CD4-positive, alpha-beta T cell treated with Interleukin-21 for 1 hour (primary cell): ENCODE data around the gene ARFGAP3.

Experiments used
- DNase-seq: peaks from one replicate; pipeline ENCODE4 v3.0.0-alpha.2; 2020

The ARFGAP3 gene

DNA sequence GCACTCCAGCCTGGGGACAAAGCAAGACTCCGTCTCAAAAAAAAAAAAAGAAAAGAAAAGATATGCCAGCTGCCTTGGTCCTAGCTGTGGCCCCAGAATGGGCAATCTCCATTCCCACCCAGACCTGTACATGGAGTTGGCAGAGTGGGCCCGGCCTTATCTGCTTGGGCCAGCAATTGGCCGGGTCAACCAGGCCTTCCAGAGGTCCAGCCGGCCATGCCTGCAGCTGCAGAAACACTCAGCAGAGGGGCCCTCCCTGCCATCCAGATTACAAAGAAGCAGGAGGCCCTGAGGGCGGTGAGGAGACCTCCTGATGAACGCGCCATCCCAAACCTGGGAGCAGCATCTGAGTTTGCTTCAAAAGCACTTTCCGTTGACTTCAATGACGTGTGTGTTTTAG lies 26.9 kb upstream of the ARFGAP3 start:
- DNase-seq: no peak

DNA sequence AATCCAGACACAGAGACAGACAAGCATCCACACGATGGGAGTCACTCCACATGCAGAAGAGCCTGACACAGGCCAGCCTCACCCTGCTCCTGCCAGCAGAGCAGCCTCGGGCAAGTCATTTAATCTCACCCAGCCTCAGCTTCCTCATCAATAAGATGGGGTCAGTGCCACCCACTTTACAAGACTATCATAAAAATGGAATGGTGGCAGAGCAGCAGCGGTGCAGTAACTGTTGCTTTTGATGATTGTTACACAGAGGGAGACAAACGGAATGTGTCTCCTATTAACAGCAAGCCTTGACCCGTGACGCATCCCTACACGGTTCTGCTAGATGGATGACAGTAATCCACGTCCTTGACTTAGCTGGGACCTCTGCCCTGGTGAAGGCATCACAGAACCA lies 26.0 kb upstream of the ARFGAP3 start:
- DNase-seq: no peak

DNA sequence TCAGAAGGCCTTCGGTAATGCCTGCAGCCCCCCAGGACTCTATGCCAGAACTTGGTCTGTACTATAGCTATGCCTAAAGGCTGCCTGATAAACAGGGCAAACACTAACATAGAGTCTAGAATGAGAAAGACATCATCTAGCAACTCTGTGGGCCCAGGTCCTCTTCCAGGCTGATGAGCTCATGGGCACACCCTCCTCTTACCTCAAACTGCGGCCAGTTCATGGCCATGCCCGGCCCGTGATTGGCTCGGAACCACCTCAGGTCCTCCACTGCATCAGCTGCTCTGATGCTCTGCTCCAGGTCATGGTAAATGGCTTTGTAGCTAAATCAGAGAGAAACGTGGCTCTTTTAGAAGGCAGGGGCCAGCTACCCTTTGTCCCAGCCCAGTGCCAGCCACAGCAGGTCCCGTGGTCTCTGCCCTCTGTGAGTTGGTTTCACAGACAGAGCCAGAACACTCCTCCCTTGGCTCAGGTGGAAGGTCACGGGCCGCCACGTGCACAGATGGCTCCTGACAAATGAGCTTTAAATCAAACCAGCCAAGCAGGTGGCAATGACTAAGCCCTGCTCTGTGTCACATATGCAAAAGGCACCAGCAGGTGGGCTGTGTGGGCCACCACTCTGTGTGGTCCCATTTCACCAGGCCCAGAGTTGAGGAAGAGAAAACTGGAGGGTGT lies 25.0 kb upstream of the ARFGAP3 start:
- DNase-seq: no peak

DNA sequence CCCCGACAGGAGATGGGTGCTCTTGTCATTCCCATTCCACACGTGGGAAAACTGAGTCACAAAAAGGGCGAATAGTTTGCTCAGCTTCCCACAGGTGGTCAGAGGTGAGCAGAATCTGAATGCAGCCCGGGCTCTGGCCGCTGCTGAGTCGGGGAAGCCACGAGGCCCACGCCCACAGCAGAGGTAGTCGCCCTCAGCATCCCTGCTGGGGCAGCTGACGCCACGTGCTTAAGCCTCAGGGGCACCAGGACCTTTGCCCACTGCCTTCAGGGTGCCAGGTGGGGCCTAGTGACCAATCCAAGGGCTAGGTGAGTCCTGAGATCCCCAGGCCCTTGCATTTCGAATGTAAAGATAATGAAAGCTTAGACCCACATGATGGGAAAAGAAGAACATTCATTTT lies 24.2 kb upstream of the ARFGAP3 start:
- no peak for DNase-seq

DNA sequence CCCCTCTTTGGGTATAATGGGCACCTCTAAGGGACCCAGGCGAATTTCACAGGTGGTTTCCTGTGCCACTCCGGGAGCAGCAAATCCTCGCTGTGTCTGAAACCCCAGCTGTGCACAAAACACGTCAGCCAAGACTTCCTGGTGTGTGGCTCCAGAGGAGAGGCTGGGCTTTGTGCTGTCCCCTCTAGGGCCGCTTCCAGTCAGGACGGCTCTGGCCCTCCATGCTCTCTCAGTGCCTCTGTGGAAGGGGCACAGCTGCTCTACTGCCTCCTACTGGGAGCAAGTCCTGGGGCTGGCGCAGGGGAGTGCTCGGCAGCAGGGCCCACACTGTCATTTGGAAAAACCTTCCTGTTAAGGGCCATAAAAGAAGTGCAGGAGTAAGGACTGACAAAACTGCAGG lies 23.7 kb upstream of the ARFGAP3 start:
- DNase-seq: no peak

DNA sequence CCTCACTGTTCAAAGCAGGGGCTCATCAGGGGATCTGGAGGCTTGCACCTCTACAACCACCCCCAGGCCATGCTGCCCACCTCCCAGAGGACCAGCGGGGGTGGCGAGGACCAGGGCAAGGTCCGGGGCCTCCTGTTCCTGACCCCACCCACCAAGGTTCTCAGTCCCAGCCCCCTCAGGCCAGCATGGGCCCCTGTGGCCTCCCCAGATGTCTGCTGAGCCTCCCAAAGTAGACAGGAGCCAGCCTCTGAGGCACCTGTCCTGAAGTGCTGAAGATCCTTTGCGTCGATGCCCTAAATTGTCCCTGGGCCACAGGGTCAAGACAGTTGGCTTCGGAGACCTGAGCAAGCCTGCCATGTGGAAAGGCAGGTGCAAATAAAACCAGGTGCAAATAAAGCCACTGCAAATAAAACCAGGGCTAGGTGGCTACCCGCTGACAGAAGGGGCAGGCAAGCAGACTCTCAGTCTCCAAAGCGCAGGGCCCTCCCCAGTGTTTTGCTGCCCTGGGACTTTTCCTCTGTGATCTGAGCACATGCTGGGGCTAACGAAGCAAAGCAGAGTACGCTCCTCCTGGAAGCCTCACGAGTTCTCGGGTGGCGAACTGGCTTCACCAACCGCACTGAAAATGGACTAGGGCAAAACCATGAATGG lies 22.4 kb upstream of the ARFGAP3 start:
- DNase-seq: no peak

DNA sequence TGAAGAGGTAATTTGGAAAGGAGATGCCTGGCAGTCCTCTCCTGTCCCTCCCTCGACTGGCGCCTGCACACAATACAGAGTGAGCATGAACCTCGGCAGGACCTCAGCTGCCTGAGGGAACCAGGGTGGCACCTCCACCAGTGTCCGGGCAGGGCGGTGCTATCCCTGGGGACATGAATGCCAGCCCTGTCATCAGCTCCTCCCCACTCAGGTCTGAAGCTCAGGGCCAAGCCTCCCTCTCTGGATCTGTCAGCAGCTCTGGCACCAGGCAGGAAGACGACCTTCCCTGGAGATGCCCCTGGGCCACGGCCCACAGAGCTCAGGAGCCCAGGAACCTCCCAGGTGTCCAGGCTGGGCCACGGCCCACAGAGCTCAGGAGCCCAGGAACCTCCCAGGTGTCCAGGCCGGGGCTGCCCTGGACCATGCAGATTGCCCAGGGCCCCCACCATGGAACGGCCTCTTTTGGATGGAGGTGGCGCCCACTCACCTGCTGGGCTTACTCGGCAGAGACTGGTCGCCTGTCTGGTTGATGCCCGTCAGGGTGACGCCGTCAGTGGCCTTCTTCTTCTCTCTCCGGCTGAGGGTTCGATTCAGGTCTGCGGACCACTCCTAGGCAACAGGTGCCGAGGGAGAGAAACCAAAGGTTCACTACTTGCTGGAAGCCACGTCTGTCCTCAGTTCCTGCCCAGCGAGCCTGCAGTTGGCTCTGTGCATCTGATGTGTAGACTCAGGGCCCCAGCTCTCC lies 21.7 kb upstream of the ARFGAP3 start:
- DNase-seq: no peak

DNA sequence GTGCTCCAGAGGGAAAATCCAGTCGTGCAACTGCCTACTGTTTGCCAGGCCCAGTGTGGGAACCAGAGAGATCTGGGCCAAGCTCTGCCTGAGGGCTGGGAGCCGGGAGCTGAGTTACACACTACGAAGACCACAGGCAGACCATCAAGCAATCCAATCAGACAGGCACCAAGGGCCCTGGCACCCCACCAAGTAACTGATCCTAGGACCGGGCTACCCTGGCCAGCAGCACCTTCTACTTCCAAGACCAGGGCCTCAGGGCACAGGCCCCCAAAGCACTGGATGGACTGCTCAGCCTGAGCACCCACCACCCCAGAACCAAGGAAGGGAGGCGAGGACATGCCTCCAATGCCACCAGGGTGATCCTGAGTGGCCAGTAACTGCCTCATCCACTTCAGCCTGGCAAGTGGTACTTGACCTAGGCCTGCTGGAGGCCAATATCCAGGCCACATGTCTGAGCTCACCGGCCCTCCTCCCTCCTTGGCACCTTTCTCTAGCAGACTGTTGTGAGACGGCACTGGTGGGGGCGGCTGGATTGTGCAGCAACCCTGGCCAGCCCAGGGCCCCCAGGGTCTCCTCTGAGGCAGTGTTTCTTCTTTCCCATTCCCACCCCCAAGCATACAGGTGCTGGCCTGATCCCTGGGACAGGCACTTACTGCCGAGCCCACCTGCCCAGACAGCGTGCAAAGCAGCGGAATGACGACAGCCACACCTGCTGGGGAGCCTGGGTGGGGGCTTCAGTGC lies 20.7 kb upstream of the ARFGAP3 start:
- DNase-seq: no peak

DNA sequence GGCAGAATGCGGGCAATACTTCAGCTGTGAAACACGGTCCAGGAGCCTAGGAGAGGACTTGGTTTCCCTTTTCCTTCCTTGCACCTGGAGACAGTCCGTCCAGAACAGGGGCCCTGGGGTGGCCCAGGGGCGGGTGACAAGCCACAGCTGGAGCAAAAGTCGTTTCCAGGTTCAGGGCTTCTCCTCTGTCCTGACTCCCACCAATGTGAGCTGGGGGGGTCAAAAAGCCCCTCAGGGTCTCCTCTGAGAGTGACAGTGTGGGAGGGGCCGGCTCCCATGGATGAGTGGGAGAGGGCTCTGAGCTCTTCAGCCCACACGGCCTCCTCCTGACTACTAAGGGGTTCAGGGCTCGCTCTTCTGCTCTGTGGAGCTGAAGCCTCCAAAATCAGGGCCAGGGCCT lies 20.1 kb upstream of the ARFGAP3 start:
- DNase-seq: no peak

DNA sequence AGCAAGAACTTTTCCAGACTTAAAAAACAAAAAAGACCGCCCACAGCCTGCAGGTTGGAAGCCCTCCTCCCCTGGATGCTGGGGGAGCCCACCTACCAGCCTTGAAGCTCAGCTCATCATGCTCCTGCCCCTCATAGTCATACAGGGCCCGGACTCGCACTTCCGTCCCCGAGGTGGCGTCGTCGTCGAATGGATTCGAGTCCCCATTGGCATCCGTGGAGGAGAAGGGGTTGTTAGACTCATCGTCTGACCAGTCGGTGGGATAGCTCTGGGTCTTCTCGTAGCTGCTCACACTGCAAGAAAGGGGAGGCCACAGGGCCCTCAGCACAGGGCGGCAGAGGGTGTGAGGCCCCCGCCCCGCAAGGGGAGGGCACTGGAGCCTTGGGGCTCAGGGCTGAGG lies 19.0 kb upstream of the ARFGAP3 start:
- no peak for DNase-seq

DNA sequence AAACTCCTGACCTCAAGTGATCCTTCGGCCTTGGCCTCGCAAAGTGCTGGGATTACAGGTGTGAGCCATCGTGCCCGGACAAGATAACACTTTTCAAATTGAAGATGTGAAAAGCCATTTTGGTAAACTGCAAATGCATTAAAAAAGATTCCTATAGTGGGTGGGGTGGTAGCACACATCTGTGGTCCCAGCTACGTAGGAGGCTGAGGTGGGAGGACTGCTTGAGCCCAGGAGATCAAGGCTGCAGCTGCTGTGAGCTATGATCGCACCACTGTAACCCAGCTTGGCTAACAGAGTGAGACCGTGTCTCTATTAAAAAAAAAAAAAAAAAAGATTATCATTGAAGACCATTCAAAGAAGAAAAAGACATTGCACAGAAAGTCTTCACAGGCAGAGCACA lies 16.9 kb upstream of the ARFGAP3 start:
- DNase-seq: no peak

DNA sequence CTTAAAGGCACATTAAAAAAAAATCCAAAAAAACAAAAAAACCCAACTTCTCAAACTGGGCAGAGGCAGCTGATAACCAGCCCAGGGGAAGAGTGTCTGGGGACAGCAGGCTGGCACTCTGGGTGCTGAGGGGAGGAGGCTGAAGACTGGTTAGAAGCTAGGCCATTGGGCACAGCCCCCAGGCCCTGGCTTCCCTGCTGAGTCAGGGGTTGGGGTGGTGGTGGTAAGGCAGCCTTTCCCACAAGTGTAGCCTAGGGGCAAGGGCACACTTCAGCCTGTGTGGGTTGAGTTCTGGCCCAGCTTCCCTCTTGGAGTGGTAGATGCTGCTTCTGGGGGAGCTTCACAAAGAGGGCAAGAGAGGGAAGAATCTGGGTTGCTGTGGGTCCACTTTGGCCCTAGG lies 16.3 kb upstream of the ARFGAP3 start:
- DNase-seq: no peak

DNA sequence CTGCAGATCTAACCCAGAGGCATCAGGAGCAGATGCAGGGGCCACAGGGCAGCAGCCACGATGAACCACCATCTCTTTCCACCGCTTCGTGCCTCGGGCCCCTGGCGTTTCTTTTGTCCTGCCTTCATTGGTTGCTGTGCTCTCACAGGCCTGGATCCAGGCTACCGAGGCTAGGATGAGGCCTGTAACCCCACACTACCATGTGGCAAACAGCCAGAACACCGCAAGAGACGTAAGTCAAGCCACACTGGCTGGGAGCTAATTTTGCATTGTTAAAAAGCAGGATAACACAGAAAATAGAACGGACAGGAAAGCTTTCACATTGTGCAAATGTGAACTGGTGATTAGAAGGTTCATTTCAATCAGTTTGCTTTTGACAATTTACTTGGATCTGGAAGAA lies 15.7 kb upstream of the ARFGAP3 start:
- DNase-seq: no peak

DNA sequence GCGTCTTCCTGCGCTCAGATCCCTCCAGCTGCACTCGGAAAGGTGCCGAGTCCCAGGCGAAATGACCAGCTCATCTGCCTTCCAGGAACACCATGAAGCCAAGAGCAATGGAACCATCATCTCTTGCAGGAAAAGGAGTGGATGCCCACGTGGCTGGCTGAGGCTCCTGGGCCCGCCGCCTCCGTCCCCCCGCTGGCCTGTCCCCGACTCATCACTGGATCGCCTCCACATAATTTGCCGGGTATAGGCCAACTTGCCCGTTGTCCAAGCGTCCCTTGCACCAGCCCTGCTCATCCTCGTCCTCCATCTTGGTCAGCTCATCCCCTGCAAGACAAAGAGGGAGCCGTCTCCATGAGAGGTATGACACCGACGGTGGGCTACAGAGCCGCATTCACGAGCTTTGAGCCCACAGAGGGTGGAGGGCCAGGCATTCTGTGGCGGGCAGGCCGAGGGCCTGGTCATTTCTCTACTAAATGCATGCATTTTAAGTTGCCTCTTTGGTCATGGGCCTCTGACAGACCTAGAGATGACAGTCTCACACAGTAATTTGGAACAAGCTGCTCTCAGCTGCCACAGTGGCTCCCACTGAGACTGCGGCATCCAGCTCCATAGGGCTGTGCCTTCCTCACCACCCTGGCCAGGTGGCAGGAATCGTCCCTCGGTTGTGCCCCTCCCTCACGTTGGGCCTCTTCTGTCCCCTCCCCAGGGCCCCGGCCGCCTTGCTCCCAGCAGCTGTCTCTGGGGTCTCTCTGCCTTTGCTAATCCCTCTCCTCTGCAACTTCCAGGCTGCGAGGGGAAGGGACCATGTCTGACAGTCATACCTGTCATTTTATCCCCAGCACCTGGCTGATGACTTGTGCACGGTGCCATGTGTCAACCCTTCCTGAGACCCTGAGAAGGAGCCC lies 14.3 kb upstream of the ARFGAP3 start:
- DNase-seq: no peak

DNA sequence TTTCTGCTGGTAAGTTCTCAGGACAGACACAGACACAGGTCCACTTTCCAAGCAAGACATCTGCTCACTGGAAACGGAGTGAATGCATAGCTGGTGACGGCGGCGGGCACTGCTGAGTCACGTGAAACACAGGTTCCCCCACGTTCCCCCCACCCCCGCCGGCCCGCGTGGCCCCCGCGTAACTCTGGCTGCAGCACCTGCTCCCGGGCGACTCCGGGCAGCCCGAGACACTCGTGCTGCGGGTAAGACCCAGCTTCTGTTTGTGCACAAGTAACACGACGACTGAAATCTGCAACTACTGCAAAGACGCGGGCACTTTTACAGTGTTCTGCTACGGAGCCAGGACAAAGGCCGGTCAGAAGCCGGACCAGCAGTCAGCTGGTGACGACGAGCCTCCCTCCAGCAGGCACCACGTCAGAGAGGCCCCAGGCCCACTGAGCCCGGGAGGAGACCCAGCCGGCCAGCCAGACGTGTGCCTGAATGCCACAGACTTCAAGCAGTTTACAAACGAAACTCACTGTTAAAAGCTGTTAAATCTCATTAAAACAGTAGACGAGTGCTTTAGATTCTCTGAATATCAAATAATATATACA lies 12.9 kb upstream of the ARFGAP3 start:
- no peak for DNase-seq

DNA sequence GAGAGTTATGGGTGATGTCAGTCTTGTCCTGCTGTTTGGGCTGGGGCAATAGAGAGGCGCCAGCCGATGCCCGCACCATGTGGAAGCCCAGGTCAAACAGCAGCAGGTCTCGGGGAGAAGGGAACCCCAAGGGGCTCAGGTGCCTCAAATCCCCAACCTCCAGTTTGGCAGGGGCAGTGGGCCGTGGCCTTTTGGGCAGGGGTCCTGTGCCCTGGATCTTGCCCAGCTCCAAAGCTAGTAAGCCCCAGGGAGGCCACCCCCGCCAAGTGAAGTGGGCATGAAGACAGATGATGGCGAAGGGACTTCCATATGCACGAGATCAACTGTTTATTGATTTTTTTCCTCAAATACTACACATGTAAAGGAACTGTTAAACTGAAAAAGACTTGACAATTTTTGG lies 12.4 kb upstream of the ARFGAP3 start:
- DNase-seq: no peak

DNA sequence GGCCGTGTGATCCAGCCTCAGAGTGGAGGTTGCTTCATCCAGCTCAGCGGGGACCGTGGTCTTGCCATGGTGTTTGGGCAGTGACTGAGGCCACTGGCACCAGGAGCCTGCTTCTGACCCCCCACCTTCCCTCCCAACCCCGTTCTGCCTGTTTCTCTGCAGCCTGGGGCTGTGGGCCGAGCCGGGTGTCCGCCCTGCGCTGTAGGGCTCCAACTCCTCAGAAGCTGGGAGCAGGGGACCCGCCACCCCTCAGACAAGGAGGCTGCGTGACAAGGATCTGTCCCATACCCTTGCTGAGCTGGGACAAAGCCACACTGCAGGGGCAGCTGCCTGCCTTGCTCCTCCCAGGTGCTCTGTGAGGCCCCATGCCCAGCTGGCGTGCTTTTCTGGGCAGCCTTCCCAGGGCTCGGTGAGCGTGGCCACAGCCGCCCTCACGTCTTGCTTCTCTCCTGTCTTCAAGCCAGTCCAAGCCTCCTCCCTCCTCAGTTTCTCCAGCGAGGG lies 11.7 kb upstream of the ARFGAP3 start:
- no peak for DNase-seq

DNA sequence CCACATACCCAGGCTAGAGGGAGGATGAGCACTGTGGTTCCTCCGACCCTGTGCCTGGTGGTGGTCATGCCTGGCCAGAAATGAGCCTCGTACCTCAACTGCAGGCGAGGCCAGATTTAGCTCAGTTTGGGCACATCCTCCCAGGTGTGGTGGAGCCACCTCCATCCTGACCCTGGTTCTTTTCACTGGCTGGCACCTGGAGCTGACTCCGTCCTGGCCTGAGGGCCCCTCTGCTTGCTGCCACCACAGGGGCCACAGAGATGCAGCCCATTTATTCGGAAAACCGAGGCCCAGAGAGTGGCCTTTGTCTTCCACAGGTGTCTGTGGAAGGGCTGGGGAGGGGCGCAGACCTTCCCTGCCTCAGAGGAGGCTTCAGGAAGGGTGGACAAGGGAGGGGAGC lies 9.0 kb upstream of the ARFGAP3 start:
- DNase-seq: no peak

DNA sequence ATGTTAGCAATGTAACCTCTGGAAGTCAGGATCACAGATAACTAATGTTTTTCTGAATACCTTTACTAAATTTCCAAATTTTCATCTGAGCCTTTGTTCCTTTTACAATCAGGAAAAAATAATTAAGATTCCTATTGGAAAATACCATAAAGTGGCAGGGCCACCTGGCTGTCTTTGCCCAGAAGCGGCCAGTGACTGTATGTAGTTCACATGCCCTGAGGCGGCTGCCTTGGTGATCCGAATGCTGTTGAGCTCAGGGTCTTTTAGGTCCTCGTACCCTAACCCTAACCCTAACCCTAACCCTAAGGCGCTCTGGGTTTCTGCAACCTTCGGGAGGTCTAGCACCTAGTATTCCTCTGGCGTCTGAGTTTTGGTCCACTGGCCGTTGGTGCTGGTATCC lies 8.5 kb upstream of the ARFGAP3 start:
- DNase-seq: no peak

DNA sequence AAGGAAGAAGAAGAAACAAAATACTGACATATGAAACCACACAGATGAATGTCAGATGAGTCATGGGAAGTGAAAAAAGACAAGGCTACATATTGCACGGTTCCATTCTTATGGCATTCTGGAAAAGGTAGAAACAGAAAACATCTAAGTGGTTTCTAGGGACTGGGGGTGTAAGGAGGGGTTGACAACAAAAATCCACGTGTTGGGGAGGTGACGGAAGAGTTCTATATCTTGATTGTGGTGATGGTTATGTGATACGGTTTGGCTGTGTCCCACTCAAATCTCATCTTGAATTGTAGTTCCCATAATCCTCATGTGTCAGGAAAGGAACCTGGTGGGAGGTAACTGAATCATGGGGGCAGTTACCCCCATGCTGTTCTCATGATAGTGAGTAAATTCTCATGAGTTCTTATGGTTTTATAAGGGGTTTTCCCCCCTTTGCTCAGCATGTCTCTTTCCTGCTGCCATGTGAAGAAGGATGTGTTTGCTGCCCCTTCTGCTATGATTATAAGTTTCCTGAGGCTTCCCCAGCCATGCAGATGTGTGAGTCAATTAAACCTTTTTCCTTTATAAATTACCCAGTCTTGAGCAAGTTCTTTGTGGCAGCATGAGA lies 6.4 kb upstream of the ARFGAP3 start:
- no peak for DNase-seq

DNA sequence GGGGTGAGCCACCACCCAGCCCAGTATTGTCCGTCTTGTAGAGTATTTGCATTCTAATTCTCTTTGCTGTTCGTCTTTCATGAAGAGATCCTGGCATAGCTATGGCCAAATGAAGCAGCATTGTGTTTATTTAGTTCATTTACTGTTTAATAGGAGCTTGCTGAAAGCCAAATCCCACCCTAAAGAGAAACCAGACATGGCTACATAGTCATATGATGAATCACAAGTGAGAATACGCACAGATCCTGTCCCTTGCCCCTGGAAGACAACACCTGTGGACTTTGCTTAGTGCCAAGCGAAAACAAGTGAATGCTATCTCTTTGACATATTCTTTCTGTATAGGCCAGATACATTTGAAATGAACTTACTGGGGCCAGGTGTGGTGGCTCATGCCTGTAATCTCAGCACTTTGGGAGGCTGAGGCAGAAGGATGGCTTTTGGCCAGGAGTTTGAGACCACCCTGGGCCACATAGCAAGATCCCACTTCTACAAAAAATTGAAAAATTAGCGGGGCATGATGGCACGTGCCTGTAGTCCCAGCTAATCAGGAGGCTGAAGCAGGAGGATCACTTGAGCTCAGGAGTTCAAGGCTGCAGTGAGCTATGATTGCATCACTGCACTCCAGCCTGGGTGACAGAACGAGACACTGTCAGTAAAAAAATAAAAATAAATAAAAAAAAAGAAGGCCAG lies 5.1 kb upstream of the ARFGAP3 start:
- no peak for DNase-seq
